ENCODE data around the gene EFNA2. TPM values are rescaled to one million over a fixed set of nuclear protein-coding genes. Genes with fewer than 3 reads are reported as not detected.

EFNA2 gene
- total RNA-seq, 3 donors from 2014 or later (not counting 1 experiment from before 2014, with no cell fraction given) = not detected

- Mint-ChIP-seq H3K4me1 (peaks cover 16 to 28% of the 10 kb centered on the region in 2 donors), H3K27ac (peak within 1 kb of the TSS; percentile 67 to 86), H3K9me3 (no peaks in the 10 kb centered on the region), H3K36me3 (no peaks in the 10 kb centered on the region), H3K4me3 (peak within 1 kb of the TSS; percentile 84), H3K27me3 (ENCODE audit: low read depth in 2 of 2) (peaks cover 10 to 14% of the 10 kb centered on the region in 2 donors)
- peak within 1 kb of the TSS; percentile 10 for H3K4me3 ChIP-seq (ENCODE audit: low read length)
- no peak for ATAC-seq
- H3K4me1 ChIP-seq (ENCODE audit: control insufficient read depth, insufficient read depth, low read length) = peaks cover 43% of the 10 kb centered on the region
- H3K27ac ChIP-seq (ENCODE audit: low read length) = no peak within 1 kb of the TSS
- H3K27me3 ChIP-seq (ENCODE audit: control insufficient read depth, insufficient read depth, low read length) = peaks cover 18% of the 10 kb centered on the region
- TF ChIP-seq CTCF (IDR thresholded peaks at IDR 0.05) = no peak
- under 1% methylated on average over 87 of the region's 87 CpGs for WGBS (ENCODE audit: insufficient coverage)
- no peaks in the 10 kb centered on the region for H3K36me3 ChIP-seq (ENCODE audit: control insufficient read depth, insufficient read depth, low read length)
- peak in 1 of 2 donors; percentile 64 for DNase-seq
- no peaks in the 10 kb centered on the region for H3K9me3 ChIP-seq (ENCODE audit: control insufficient read depth, insufficient read depth, low read length)
- intact Hi-C loops (cut with micrococcal nuclease) = no loop called here
Measured at GRCh38 chr19:1237754-1238368, 47.8 kb upstream of the EFNA2 start, which contains the start of gene CBARP. CBARP (minus strand) TSS chr19:1238005; CDS start chr19:1236100, 1,905 bp downstream.

GRCh38 chr19:1238369-1239303, 47.0 kb upstream of the EFNA2 start:
- no peak overlapping the region for H3K4me3 ChIP-seq (ENCODE audit: low read length)
- H3K27me3 Mint-ChIP-seq (ENCODE audit: low read depth in 2 of 2) = peaks cover 10 to 14% of the 10 kb centered on the region in 2 donors
- H3K4me1 Mint-ChIP-seq = peaks cover 16 to 28% of the 10 kb centered on the region in 2 donors
- peaks cover 18% of the 10 kb centered on the region for H3K27me3 ChIP-seq (ENCODE audit: control insufficient read depth, insufficient read depth, low read length)
- no peak overlapping the region for H3K27ac ChIP-seq (ENCODE audit: low read length)
- no peaks in the 10 kb centered on the region for H3K9me3 ChIP-seq (ENCODE audit: control insufficient read depth, insufficient read depth, low read length)
- intact Hi-C loops (cut with micrococcal nuclease) = no loop called here
- peaks cover 50% of the 10 kb centered on the region for H3K4me1 ChIP-seq (ENCODE audit: control insufficient read depth, insufficient read depth, low read length)
- no peak for ATAC-seq
- no peaks in the 10 kb centered on the region for H3K36me3 Mint-ChIP-seq
- 60% methylated on average over 34 of the region's 34 CpGs for WGBS (ENCODE audit: insufficient coverage)
- H3K36me3 ChIP-seq (ENCODE audit: control insufficient read depth, insufficient read depth, low read length) = no peaks in the 10 kb centered on the region
- H3K9me3 Mint-ChIP-seq = no peaks in the 10 kb centered on the region
- peak in 1 of 2 donors; percentile 45 for DNase-seq
- peak overlapping the region; percentile 67 to 86 for H3K27ac Mint-ChIP-seq
- peak overlapping the region; percentile 84 for H3K4me3 Mint-ChIP-seq
- no peak for TF ChIP-seq CTCF (IDR thresholded peaks at IDR 0.05)

GRCh38 chr19:1239420-1239795, 46.3 kb upstream of the EFNA2 start:
- Mint-ChIP-seq H3K27ac (peak overlapping the region; percentile 67 to 86), H3K36me3 (no peaks in the 10 kb centered on the region), H3K4me1 (peaks cover 17 to 29% of the 10 kb centered on the region in 2 donors), H3K27me3 (ENCODE audit: low read depth in 2 of 2) (peaks cover 10 to 14% of the 10 kb centered on the region in 2 donors), H3K4me3 (peak overlapping the region; percentile 84), H3K9me3 (no peaks in the 10 kb centered on the region)
- intact Hi-C loops (cut with micrococcal nuclease) = no loop called here
- 84% methylated on average over 11 of the region's 11 CpGs for WGBS (ENCODE audit: insufficient coverage)
- DNase-seq = peak in 1 of 2 donors; percentile 38
- H3K27me3 ChIP-seq (ENCODE audit: control insufficient read depth, insufficient read depth, low read length) = peaks cover 18% of the 10 kb centered on the region
- ATAC-seq = no peak
- no peak overlapping the region for H3K27ac ChIP-seq (ENCODE audit: low read length)
- peaks cover 5% of the 10 kb centered on the region for H3K36me3 ChIP-seq (ENCODE audit: control insufficient read depth, insufficient read depth, low read length)
- peaks cover 57% of the 10 kb centered on the region for H3K4me1 ChIP-seq (ENCODE audit: control insufficient read depth, insufficient read depth, low read length)
- no peak for TF ChIP-seq CTCF (IDR thresholded peaks at IDR 0.05)
- no peak overlapping the region for H3K4me3 ChIP-seq (ENCODE audit: low read length)
- no peaks in the 10 kb centered on the region for H3K9me3 ChIP-seq (ENCODE audit: control insufficient read depth, insufficient read depth, low read length)

Data from natural killer cell (primary cell).